Pancreas (tissue), 10 donors: ENCODE results near the gene UBQLN3. TPM values are rescaled to one million over a fixed set of nuclear protein-coding genes. Genes with fewer than 3 reads are reported as not detected.
A peak's percentile ranks its signal among the peaks of the same experiment; 100 is the strongest.

ENCODE experiments used
- ATAC-seq, 4 donors: fragments of 200-7000 bp; cut with Tn5 transposase; one replicate each; pipeline versions ENCODE4 v1.8.0 to v1.9.1; 2020; ENCODE audit warnings: mild to moderate bottlenecking in 4 of 4, moderate library complexity in 4 of 4
- DNase-seq, 6 donors: peaks; one replicate each; pipeline ENCODE4 v3.0.0-alpha.2; 2020
- FAIRE-seq: peaks from 2 replicates; lab custom pipeline; 2012; peaks lifted over from hg19 to GRCh38; lab: Jason Lieb, UNC
- H3K27ac ChIP-seq, 4 donors: fragments of 200-600 bp; sonication (generic); 1 replicate in 3 of 4; 2 replicates in 1 of 4; pipeline versions ENCODE4 v1.5.0 to v1.8.0; 2020
- H3K27me3 ChIP-seq, 4 donors: fragments of 200-600 bp; one replicate each; pipeline ENCODE4 v1.8.0; 2021
- H3K36me3 ChIP-seq, 3 donors: fragments of 200-600 bp; sonication (generic) in 1 of 3; one replicate each; pipeline versions ENCODE4 v1.5.0 to v1.8.0; 2020 to 2021
- H3K4me1 ChIP-seq, 3 donors: fragments of 200-600 bp; one replicate each; pipeline ENCODE4 v1.8.0; 2021
- H3K4me3 ChIP-seq, 4 donors: fragments of 200-600 bp; sonication (generic) in 2 of 4; one replicate each; pipeline versions ENCODE4 v1.5.0 to v1.8.0; 2020 to 2021
- H3K9me3 ChIP-seq, 4 donors: fragments of 200-600 bp; one replicate each; pipeline ENCODE4 v1.8.0; 2021
- CTCF ChIP-seq, 4 donors: fragments of 200-600 bp; sonication (generic) in 3 of 4; IDR thresholded peaks; one replicate each; pipeline versions ENCODE4 v1.5.0 to v1.8.0; 2021; ENCODE audit warnings: antibody characterized with exemption in 4 of 4
- WGBS, 2 donors: extraction: QIAGEN DNeasy Blood & Tissue Kit; methylation state at CpG; one replicate each; pipeline ENCODE4 v1.1.7; 2013; 5-methylcytosine and 5-hydroxymethylcytosine counted together
- intact Hi-C, 3 donors: fragments of 100-400 bp; cut with DNase I; formaldehyde crosslinking; loops; one replicate each; pipeline versions ENCODE4 v1.11.1 to v1.14.2; 2022
- polyA plus RNA-seq, 2 donors: library from polyadenylated mRNA; stranded (reverse); fragments of 200-250 nt; gene quantifications; one replicate each; pipeline ENCODE4 v1.2.3, GENCODE V29; 2013
- total RNA-seq, 6 donors: library from RNA; stranded (reverse); fragmentation: NEBNext Ultra II Directional in 4 of 6; extraction: Animal tissue kit (Norgen Biotek cat#: 25700) in 4 of 6; gene quantifications; one replicate each; pipeline versions ENCODE4 v1.2.1 to v1.2.4, GENCODE V29; 2021 to 2023
- donor health status: healthy with polysubstance abuse.
- donor health status: DM: no; HTN: no; CAD: no; lungs with moderate emphysema.
- donor health status: DM: no; HTN: no; CAD: no.
- donor health status: control.
- donor health status: control.
- donor health status: Bipolar disorder and iron deficiency.
- donor health status: DM: yes; HTN: yes; CAD: no.
- donor health status: DM: no; HTN: no; CAD: no.
- donor health status: DM: no; HTN: no; CAD: no.
- donor health status: DM: yes; HTN: yes; CAD: no.

The UBQLN3 gene
- total and polyA plus RNA-seq, 8 donors: 0.18 to 0.31 (median 0.22) TPM; not detected in 5

DNA sequence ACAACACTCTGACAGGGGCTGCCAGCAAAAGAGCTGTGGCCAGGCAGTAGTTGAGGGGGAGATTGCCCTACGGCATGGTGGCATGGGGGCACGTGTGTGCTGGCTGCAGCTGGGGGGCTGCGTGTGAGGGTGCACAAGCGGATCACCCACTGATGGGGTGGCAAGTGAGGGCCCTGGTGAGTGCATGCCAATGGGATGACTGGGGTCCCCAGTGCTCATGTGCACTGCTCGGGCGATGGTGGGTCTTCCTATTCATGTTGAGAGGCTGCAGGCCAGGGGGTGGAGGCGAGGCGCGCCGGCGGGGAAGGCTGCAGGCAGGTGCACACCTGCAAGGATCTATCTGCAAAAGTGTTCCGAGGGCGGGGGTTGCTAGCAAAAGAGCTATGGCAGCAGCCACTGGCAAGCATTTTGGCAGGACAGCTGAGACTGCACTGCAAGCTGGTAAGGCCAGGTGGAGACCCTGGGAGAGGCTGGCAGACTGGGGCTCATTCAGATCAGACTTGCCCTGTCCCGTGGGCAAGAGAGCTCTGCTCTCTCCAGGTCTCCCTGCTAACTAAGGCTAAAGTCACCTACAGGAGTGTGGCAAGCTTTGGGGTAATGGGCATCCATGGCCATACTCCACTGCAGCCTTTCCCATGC lies 48.7 kb downstream of the UBQLN3 start:
- FAIRE-seq (no peak), ATAC-seq (no peak), DNase-seq (peak in 1 of 6 donors; percentile 37)
- Histone ChIP-seq H3K9me3 (no peaks in the 10 kb centered on the region), H3K27ac (no peak overlapping the region), H3K36me3 (no peaks in the 10 kb centered on the region), H3K4me3 (no peak overlapping the region), H3K4me1 (no peaks in the 10 kb centered on the region), H3K27me3 (no peaks in the 10 kb centered on the region)
- WGBS, 2 donors: 84 to 85% methylated on average over 14 of the region's 14 CpGs
- intact Hi-C loops: no loop called here
- TF ChIP-seq CTCF (IDR thresholded peaks at IDR 0.05): no peak

Other genes starting within 250 kb of the UBQLN3 start
- 1 to 10 TPM in 1 of 6 donors, not detected in 5; 3.5 TPM for gene HBE1, start 240.0 kb downstream of the UBQLN3 start, total RNA-seq
- not detected for gene HBE1, start 240.0 kb downstream of the UBQLN3 start, polyA plus RNA-seq
- not detected for gene OR51B4, start 208.0 kb downstream of the UBQLN3 start, total RNA-seq
- not detected for gene OR51B4, start 208.0 kb downstream of the UBQLN3 start, polyA plus RNA-seq
- not detected for gene OR51B2, start 185.7 kb downstream of the UBQLN3 start, total RNA-seq
- not detected for gene OR51B2, start 185.7 kb downstream of the UBQLN3 start, polyA plus RNA-seq
- under 1 TPM in 3 of 6 donors, not detected in 3; 0.14 to 0.24 (median 0.19) TPM for gene OR51B5, start 166.4 kb downstream of the UBQLN3 start, total RNA-seq
- gene OR51B5, start 166.4 kb downstream of the UBQLN3 start, polyA plus RNA-seq: under 1 TPM in 1 of 2 donors, not detected in 1; 0.05 TPM
- not detected for gene OR51B6, start 158.4 kb downstream of the UBQLN3 start, total RNA-seq
- not detected for gene OR51B6, start 158.4 kb downstream of the UBQLN3 start, polyA plus RNA-seq
- gene OR51M1, start 126.1 kb downstream of the UBQLN3 start, total RNA-seq: not detected
- gene OR51M1, start 126.1 kb downstream of the UBQLN3 start, polyA plus RNA-seq: not detected
- gene OR51Q1, start 87.8 kb downstream of the UBQLN3 start, total RNA-seq: not detected
- not detected for gene OR51Q1, start 87.8 kb downstream of the UBQLN3 start, polyA plus RNA-seq
- gene OR51I1, start 68.4 kb downstream of the UBQLN3 start, total RNA-seq: under 1 TPM in 1 of 6 donors, not detected in 5; 0.28 TPM
- not detected for gene OR51I1, start 68.4 kb downstream of the UBQLN3 start, polyA plus RNA-seq
- gene OR51I2, start 60.6 kb downstream of the UBQLN3 start, total RNA-seq: not detected
- gene OR51I2, start 60.6 kb downstream of the UBQLN3 start, polyA plus RNA-seq: not detected
- not detected for gene OR52D1, start 21.3 kb downstream of the UBQLN3 start, total RNA-seq
- gene OR52D1, start 21.3 kb downstream of the UBQLN3 start, polyA plus RNA-seq: not detected
- under 1 TPM; 0.09 to 0.53 (median 0.23) TPM for gene UBQLNL, start 6.7 kb upstream of the UBQLN3 start, total RNA-seq
- 1 to 10 TPM in 1 of 2 donors, under 1 TPM in 1; 0.53 to 1.0 TPM for gene UBQLNL, start 6.7 kb upstream of the UBQLN3 start, polyA plus RNA-seq
- gene OR52H1, start 38.6 kb upstream of the UBQLN3 start, total RNA-seq: under 1 TPM in 4 of 6 donors, not detected in 2; 0.17 to 0.31 (median 0.25) TPM
- gene OR52H1, start 38.6 kb upstream of the UBQLN3 start, polyA plus RNA-seq: not detected
- not detected for gene OR52B6, start 70.9 kb upstream of the UBQLN3 start, total RNA-seq
- not detected for gene OR52B6, start 70.9 kb upstream of the UBQLN3 start, polyA plus RNA-seq
- gene TRIM6, start 86.7 kb upstream of the UBQLN3 start, total RNA-seq: 1 to 10 TPM in 4 of 6 donors, under 1 TPM in 2; 0.76 to 1.7 (median 1.4) TPM
- gene TRIM6, start 86.7 kb upstream of the UBQLN3 start, polyA plus RNA-seq: 1 to 10 TPM; 1.1 to 1.7 TPM
- 1 to 10 TPM in 4 of 6 donors, under 1 TPM in 2; 0.54 to 5.6 (median 1.6) TPM for gene TRIM34, start 115.0 kb upstream of the UBQLN3 start, total RNA-seq
- gene TRIM34, start 115.0 kb upstream of the UBQLN3 start, polyA plus RNA-seq: 1 to 10 TPM; 1.6 to 3.2 TPM
- 10 to 100 TPM; 16.1 to 23.8 (median 18.8) TPM for gene TRIM5, start 175.1 kb upstream of the UBQLN3 start, total RNA-seq
- gene TRIM5, start 175.1 kb upstream of the UBQLN3 start, polyA plus RNA-seq: 1 to 10 TPM; 6.4 to 9.8 TPM
- gene TRIM22, start 179.8 kb upstream of the UBQLN3 start, total RNA-seq: 10 to 100 TPM in 4 of 6 donors, 1 to 10 TPM in 2; 4.1 to 24.7 (median 11.6) TPM
- 1 to 10 TPM; 9.1 to 9.5 TPM for gene TRIM22, start 179.8 kb upstream of the UBQLN3 start, polyA plus RNA-seq
- gene OR56B1, start 226.5 kb upstream of the UBQLN3 start, total RNA-seq: not detected
- not detected for gene OR56B1, start 226.5 kb upstream of the UBQLN3 start, polyA plus RNA-seq
- not detected for gene OR52N4, start 244.3 kb upstream of the UBQLN3 start, total RNA-seq
- gene OR52N4, start 244.3 kb upstream of the UBQLN3 start, polyA plus RNA-seq: under 1 TPM in 1 of 2 donors, not detected in 1; 0.07 TPM